ENCODE data around the gene HIC1. TPM values are rescaled to one million over a fixed set of nuclear protein-coding genes. Genes with fewer than 3 reads are reported as not detected.

The HIC1 gene
- total and polyA plus RNA-seq, 2 of the 4 experiments (the other 2 are of a cell fraction) = 10.4 to 23.0 TPM

- Histone ChIP-seq H2BK15ac (ENCODE audit: low read depth, low read length) (no peak overlapping the region), H3K4me3 (ENCODE audit: insufficient read depth, low read depth, low read length) (no peak overlapping the region), H3K9me3 (ENCODE audit: control insufficient read depth, insufficient read depth, low read length) (no peaks in the 10 kb centered on the region), H3K4ac (ENCODE audit: low read depth, low read length) (no peak overlapping the region), H4K20me1 (ENCODE audit: insufficient read depth, low read length) (no peaks in the 10 kb centered on the region; the same call in none of the 2 replicates), H4K91ac (ENCODE audit: insufficient read depth, low read depth, low read length) (no peak overlapping the region), H3K36me3 (ENCODE audit: control insufficient read depth, insufficient read depth, low read length) (no peaks in the 10 kb centered on the region), H4K5ac (ENCODE audit: low read depth, low read length) (no peak overlapping the region), H2BK120ac (ENCODE audit: low read depth, low read length) (no peak overlapping the region), H3K14ac (replicated peaks; ENCODE audit: low read depth, low read length) (no peak overlapping the region), H3K27ac (ENCODE audit: insufficient read depth, low read length) (no peak overlapping the region), H3K23ac (ENCODE audit: low read depth, low read length) (no peak overlapping the region), H2BK5ac (ENCODE audit: low read depth, low read length, poor library complexity, severe bottlenecking) (no peak overlapping the region), H3K4me2 (ENCODE audit: low read depth, low read length) (no peak overlapping the region), H2AFZ (replicated peaks; ENCODE audit: low read length, poor library complexity) (no peak overlapping the region), H2AK9ac (replicated peaks; ENCODE audit: low read depth, low read length, poor library complexity) (no peak overlapping the region), H3K27me3 (ENCODE audit: control insufficient read depth, insufficient read depth, low read length) (peaks cover 77% of the 10 kb centered on the region), H3K56ac (ENCODE audit: extremely low read depth, insufficient read depth, low read length) (no peak overlapping the region), H4K8ac (ENCODE audit: low read depth in 2 of 2, low read length in 2 of 2) (no peak overlapping the region), H3K9me1 (ENCODE audit: insufficient read depth, low read length) (no peaks in the 10 kb centered on the region), H2BK20ac (ENCODE audit: low read depth, low read length) (no peak overlapping the region), H3K9ac (ENCODE audit: low read depth, low read length) (no peak overlapping the region), H2AK5ac (ENCODE audit: low read depth, low read length) (no peak overlapping the region), H3K4me1 (ENCODE audit: control insufficient read depth, insufficient read depth, low read length) (peaks cover 1% of the 10 kb centered on the region; the same call in 1 of the 2 replicates), H3K18ac (ENCODE audit: low read depth, low read length) (no peak overlapping the region), H3K79me1 (ENCODE audit: low read depth in 1 of 2, low read length in 2 of 2) (no peaks in the 10 kb centered on the region)
- ChIA-PET POLR2A (ENCODE audit: unreplicated experiment) (no interaction called here), CTCF (no interaction called here)
- TF ChIP-seq RAD21 (IDR thresholded peaks at IDR 0.05; ENCODE audit: low read length) (no peak), MAFK (IDR thresholded peaks at IDR 0.05; ENCODE audit: low read depth, low read length) (no peak), ELK1 (IDR thresholded peaks at IDR 0.05; ENCODE audit: borderline replicate concordance, low read depth, low read length) (no peak), RFX5 (IDR thresholded peaks at IDR 0.05; ENCODE audit: low read depth, low read length) (no peak)
- in situ Hi-C loops (cut with MboI; ENCODE audit: low sequenced_read_pairs) = no loop called here
- intact Hi-C loops (cut with micrococcal nuclease) = no loop called here
- BruUV-seq (replicated peaks) = no TSS peak
- DNase-seq (no peak), ATAC-seq (ENCODE audit: low read depth) (no peak)
- no CpG with 5 or more reads among the region's 15 CpGs for WGBS, 2 experiments (ENCODE audit: extremely low coverage in 2 of 2, insufficient read length in 1 of 2)
- dilution Hi-C loops (cut with HindIII; ENCODE audit: low sequenced_read_pairs, unreplicated experiment) = no loop called here
Observed at GRCh38 chr17:2022647-2023240, 32.2 kb upstream of the HIC1 start.
